Activated CD8-positive, alpha-beta memory T cell treated with anti-CD3 and anti-CD28 coated beads for 4 hours (primary cell): ENCODE results near the gene DYNLT4.
A peak's percentile ranks its signal among the peaks of the same experiment; 100 is the strongest.
"Not testable (repeated sequence)": the region's sequence is repeated elsewhere in the genome, so short reads cannot be mapped to it uniquely, and the experiment has no call there.

ENCODE experiments used
- DNase-seq, 2 donors: peaks; one replicate each; pipeline ENCODE4 v3.0.0-alpha.2; 2020; ENCODE audit warnings: low read depth in 2 of 2

The DYNLT4 gene

GRCh38 chr1:44808938-44809917 is 2.1 kb upstream of the DYNLT4 start:
- DNase-seq, result peak; percentile 78 to 85

GRCh38 chr1:44808063-44808937 is 1.1 kb upstream of the DYNLT4 start, which contains the start of gene BTBD19:
BTBD19 (plus strand) TSS chr1:44808523; CDS start chr1:44808821, 298 bp downstream.
- DNase-seq, result peak in 1 of 2 donors; percentile 68

- DNase-seq, result peak; percentile 74 to 83
Observed at GRCh38 chr1:44807364-44808062, 362 bp upstream of the DYNLT4 start.

GRCh38 chr1:44806025-44806703 is 987 bp downstream of the DYNLT4 start:
- DNase-seq, result no peak

- no peak for DNase-seq
Observed at GRCh38 chr1:44805311-44806024, 1.7 kb downstream of the DYNLT4 start.

- no peak for DNase-seq
Observed at GRCh38 chr1:44803312-44804095, 3.6 kb downstream of the DYNLT4 start.

GRCh38 chr1:44803062-44803311 is 4.2 kb downstream of the DYNLT4 start:
- no peak for DNase-seq

- DNase-seq, result no peak
Observed at GRCh38 chr1:44802306-44803061, 4.7 kb downstream of the DYNLT4 start.

GRCh38 chr1:44801491-44802305 is 5.5 kb downstream of the DYNLT4 start:
- DNase-seq, result no peak

- DNase-seq, result peak; percentile 96 to 97
Observed at GRCh38 chr1:44799770-44800584, 7.2 kb downstream of the DYNLT4 start, which contains the start of gene PLK3. PLK3 (plus strand) TSS chr1:44800377; CDS start chr1:44800464, 87 bp downstream.

- DNase-seq, result no peak
Observed at GRCh38 chr1:44798481-44799365, 8.4 kb downstream of the DYNLT4 start.

- DNase-seq, result not testable (repeated sequence)
Observed at GRCh38 chr1:44797886-44798285, 9.3 kb downstream of the DYNLT4 start.

- DNase-seq, result no peak
Observed at GRCh38 chr1:44792736-44793502, 14.2 kb downstream of the DYNLT4 start.

GRCh38 chr1:44790968-44791801 is 16.0 kb downstream of the DYNLT4 start:
- no peak for DNase-seq
